Measurements from ENCODE around the gene WASHC1.
"Not testable (repeated sequence)": the region's sequence is repeated elsewhere in the genome, so short reads cannot be mapped to it uniquely, and the experiment has no call there.

WASHC1 gene, protein sequence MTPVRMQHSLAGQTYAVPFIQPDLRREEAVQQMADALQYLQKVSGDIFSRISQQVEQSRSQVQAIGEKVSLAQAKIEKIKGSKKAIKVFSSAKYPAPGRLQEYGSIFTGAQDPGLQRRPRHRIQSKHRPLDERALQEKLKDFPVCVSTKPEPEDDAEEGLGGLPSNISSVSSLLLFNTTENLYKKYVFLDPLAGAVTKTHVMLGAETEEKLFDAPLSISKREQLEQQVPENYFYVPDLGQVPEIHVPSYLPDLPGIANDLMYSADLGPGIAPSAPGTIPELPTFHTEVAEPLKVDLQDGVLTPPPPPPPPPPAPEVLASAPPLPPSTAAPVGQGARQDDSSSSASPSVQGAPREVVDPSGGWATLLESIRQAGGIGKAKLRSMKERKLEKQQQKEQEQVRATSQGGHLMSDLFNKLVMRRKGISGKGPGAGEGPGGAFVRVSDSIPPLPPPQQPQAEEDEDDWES

DNA sequence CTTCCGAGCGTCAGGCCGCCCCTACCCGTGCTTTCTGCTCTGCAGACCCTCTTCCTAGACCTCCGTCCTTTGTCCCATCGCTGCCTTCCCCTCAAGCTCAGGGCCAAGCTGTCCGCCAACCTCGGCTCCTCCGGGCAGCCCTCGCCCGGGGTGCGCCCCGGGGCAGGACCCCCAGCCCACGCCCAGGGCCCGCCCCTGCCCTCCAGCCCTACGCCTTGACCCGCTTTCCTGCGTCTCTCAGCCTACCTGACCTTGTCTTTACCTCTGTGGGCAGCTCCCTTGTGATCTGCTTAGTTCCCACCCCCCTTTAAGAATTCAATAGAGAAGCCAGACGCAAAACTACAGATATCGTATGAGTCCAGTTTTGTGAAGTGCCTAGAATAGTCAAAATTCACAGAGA lies at the start of gene WASHC1:
TSS of gene WASHC1 (minus strand) at position 101 of the 400 bp plus-strand sequence. CDS start 4,457 bp downstream, outside the sequence.
- DNase-seq (ENCODE audit: low read depth in 3 of 3) = not testable (repeated sequence)

DNA sequence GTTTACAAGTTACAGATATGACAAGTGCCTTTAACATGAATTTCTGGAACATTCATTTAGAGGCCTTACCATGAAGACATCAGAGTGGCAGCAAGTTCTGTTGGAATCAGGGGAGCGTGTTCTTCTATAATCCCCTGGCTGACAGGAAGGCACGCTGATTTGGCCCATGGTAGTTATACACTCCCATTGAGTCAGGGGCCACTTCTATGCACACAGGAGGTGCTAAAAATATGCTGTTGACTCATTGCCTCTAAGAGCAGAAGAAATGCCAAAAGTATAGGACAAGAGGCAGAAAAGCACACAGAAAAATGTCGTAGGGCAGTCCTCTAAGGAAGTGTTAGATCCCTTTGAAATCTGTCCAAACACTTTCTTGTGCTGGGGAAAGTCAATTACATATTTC lies 49.1 kb upstream of the WASHC1 start:
- not testable (repeated sequence) for DNase-seq (ENCODE audit: low read depth in 3 of 3)

DNA sequence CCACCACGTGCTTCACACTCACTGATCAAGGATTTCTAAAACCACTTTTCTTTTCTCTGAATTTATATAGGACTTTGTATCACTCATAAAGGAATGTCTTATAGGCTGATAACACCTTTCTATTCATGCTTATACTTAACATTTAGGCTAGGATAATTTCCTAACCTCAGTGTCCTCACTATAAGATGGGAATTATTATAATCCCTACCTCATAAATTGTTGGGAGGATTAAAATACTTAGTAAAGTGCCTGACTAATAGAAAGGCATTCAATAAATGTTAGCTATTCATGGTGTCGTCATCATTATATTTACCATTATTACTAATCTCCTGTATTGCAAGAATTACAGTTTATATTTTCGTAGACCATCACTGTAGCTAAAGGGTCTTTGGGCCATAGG lies 47.1 kb upstream of the WASHC1 start:
- DNase-seq (ENCODE audit: low read depth in 3 of 3) = not testable (repeated sequence)

DNA sequence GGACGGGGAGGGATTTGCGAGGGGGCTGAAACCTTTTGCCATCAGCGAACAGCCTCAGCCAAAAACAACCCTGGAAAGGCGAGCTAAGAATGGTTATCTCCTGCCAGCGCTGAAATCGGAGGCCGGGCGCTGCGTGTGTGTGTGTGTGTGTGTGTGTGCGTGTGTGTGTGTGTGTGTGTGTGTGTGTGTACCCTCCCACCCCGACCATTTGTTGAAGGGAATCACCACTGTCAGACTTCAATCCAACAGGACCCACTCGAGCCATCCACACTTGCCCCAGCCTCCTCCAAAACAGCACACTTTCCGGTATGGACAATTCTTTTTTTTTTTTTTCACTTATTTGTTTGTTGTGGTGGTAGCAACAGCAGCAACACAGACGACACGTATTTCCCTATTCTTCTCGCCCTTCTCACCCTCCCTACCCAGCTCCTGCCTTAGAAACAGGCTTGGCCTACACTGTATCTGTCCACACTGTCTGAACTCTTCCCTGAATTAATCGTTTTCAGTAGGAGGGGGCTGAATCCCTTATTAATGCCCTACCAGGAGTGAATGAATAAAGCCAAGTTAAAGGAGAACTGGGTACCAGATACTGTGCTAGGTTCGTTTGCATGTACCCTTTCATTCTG lies 44.8 kb upstream of the WASHC1 start:
- not testable (repeated sequence) for DNase-seq (ENCODE audit: low read depth in 3 of 3)

DNA sequence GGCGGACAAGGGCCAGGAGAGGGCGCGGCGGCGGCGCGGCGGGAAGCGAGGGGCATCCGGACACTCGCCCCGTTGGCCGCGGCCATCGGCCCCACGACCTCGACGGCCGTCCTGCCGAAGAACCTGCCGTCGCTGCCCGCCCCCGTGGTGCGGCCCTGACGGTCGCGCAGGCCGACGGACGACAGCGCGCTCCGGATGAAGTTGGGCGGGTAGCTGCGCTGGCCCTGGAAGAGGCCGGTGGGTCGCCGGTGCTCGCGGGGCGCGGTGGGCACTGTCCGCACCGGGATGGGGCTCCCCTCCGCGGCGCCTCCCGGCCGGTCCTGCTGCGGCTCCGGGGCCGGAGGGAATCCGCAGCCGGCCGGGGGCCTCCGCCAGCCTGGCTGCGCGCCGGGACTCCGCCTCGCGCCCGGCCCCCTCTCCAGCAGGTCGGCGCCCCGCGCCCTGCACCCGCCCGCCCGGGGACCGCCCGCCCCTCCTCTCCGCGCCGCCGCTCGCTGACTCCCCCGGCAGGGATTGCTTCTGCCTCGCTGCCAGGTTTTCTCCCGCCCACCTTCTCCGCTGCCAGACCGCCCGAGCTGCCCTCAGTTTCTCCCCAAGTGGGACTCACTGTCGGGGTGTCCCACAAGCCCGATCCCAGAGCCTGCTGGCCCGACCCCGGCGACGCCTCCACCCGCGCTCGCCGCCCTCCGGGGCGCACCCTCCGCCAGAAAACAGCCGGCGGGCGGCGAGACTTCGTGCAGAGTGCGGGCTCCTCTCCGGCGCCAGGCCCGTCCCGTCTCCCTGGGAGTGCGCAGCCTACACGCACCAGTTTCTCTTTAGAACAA lies 44.0 kb upstream of the WASHC1 start:
- not testable (repeated sequence) for DNase-seq (ENCODE audit: low read depth in 3 of 3)

DNA sequence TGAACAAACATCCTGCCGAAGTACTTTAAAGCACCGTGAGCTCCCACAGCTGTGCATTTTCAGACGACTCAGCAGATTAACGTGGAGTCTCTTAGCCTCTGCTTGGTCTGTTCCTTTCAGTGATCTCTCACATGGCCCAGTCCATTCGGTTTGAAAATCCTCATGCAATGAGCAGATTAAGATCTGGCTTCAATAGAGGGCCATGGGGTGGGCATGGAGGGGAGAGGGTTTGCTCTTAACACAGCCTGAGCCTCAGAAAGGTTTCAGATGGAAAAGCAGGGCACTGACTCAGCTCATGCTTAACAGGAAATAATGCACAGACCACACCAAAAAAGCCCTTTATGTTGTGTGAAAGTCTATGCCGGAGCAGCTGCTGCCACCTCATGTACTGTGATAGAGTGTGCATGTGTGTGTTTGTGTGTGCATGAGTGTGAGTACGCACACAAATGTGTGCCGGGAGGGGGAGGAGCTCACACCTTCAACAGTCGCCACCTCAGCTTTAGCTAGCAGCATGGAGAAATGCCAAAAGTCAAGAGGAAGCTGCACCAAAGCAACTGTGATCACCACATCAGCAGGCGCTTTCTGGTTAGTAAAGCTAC lies 33.9 kb upstream of the WASHC1 start:
- peak in 1 of 3 experiments; percentile 9 for DNase-seq (ENCODE audit: low read depth in 3 of 3)

DNA sequence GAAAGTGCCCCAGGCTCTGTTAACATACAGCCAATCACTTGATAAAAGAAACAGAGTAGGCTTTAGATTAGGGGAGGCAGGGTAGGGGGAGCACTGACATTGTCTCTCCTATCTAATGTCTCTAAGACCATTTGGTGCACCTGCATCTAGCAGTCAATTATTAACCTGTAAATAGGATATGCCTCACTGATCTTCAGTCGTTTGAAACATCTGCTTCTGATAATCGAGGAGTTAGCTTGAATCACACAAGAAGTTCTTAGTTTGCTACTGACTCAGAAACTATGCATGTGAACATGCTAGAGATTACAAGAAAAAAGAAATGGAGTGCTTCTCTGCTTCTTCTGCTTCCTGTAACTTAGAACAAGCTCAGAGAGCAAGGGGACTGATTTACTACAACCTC lies 23.4 kb upstream of the WASHC1 start:
- DNase-seq (ENCODE audit: low read depth in 3 of 3) = not testable (repeated sequence)

DNA sequence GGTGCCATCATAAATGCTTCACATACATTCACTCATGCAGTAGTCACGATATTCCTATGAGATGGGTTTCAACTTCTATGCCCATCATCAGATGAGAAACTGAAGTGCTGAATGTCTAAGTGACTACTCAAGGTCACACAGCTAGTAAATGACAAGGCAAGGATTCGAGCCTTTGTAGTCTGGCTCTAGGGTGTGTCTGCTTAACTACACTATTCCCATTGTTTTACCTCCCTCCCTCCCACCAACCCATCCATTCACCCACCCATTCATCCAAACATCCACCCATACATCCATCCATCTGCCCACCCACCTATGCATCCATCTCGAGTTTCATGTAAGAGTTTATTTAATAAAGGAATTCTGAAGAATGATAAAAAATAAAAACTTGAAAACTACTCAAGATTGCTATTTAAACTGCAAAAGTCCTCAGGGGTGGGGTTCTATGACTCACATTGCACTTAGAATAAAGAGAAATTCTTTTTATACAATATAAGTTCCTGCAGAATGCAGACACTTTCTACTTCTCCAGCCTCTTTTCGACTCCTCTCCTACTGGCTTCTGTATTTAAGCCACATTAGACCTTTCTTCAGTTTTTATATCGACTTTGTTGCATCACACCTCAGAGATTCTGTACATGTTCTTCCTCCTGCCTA lies 19.1 kb upstream of the WASHC1 start:
- DNase-seq (ENCODE audit: low read depth in 3 of 3) = not testable (repeated sequence)

DNA sequence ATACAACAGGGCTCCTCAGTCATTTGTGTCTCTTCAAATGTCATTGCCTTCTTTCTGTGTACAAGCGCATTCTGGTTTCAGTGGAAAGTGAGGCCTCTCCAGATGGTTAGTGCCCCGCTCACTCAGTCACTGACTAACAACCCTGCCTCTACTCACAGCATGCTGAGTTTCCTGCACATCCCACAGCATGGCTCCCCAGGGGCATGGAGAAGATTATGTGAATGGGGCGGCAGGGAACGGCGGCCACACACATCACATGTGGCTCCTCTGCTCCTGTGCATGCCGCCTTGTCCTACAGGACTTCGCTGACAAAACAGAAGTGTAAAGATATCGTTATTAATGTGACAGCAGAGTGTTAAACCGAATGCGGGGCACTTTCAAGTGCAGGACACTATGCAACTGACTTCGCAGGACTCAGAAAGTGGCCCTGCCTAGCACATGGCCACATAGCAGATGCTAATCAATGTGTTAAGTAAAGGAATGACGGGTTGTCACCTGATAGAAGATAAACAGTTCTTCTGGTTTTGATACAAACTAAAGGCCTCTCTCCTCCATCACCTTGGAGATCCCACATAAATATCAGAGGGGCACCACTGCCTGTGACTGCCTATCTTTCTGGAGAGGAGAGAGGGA lies 17.5 kb upstream of the WASHC1 start:
- not testable (repeated sequence) for DNase-seq (ENCODE audit: low read depth in 3 of 3)

DNA sequence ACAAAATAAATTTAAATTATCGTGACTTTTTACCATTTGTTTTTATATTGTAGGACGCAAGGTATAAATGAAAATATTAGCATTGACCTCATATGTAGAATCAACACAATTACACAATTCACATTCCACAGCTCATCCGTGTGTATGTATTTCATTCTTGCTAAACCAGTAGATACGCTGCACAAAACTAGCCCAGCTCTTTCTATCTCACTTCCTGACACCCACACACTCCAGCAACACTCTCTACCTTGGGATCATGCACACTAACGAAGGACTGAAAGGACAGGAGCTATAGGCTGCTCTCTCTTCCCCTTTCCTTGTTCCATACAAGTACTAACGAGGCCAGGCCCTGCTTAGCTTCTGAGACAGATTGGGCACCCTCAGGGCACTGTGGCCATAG lies 16.9 kb upstream of the WASHC1 start:
- not testable (repeated sequence) for DNase-seq (ENCODE audit: low read depth in 3 of 3)

DNA sequence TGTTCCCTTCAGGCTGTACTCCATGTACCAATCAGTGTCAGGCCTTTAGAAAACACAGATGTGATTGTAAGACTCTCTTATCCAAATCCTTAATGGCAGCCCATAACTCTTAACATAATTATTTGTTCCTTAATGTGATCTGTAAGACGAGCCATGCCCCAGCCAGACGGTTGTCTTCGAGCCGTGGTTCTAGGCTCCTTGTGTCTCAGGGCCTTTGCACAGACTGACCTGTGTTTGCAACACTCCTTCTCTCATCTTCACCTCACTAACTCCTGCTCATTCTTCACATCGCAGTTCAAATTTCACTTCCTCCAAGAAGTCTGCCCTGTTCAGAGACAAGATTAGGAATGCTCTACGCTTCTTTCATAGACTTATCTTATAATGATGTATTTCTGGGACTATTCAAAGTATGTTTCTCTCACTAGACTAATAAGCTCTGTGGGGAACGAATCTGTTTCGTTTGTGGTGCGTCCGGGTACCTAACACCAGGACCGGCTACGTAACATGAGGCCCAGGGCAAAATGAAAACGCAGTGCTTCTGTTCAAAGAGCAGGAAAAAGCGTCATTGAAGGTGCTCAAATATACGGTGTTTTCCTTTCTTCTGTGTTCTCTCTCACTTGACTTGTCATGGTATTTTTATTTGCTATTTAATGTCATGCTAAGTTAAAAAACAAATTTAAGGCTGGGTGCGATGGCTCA lies 16.1 kb upstream of the WASHC1 start:
- not testable (repeated sequence) for DNase-seq (ENCODE audit: low read depth in 3 of 3)

DNA sequence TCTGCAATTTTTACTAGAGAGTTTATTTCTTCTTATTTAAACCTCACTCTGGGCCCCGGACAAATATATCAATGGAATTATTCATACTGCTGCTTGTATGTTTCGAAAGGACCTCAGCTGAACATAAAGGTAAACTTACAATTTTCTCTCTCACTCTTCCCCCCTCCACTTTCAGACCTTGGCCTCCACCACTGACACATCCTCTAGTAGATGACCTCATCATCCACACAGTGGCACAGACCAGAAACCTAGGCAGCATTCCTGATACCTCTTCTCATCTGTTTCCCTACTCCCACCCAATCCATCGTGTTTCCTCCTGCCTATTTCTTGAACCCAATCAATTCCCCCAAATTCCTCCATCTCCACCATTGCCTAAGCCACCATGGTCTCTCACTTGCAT lies 15.2 kb upstream of the WASHC1 start:
- DNase-seq (ENCODE audit: low read depth in 3 of 3) = not testable (repeated sequence)

DNA sequence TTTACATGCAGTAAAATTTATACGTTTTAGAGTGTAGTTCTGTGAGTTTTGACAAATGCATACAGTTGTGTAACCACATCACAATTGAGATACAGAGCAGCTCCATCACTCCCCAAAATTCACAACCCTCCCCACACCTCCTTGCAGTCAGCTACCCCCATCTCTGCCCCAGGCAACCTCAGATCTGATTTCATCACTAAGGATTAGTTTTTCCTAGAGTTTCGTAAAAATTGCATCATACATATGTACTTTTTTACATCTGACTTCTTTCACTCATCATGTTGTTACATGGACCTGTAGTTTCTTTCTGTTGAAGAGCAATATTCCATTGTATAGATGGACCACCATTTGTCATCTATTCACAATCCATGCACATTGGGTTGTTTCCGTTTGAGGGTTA lies 14.4 kb upstream of the WASHC1 start:
- not testable (repeated sequence) for DNase-seq (ENCODE audit: low read depth in 3 of 3)

DNA sequence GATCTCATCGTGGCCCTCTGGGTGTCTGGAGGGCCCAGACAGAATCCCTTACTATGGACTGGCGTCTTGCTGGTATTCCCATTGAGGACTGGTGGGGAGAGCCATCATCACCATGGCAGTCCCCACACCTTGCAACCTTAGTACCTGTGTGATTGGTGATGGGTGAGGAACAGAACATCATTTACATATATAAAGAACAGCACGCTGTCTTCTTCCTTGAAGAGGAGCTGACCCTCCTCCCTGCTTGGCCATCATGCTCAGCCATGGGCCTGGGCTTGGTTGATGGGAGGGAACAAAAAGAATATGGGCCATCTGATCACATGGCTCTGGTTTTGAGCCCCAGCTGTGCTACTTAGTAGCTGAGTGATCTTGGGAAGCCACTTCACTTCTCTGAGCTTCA lies 13.9 kb upstream of the WASHC1 start:
- not testable (repeated sequence) for DNase-seq (ENCODE audit: low read depth in 3 of 3)

DNA sequence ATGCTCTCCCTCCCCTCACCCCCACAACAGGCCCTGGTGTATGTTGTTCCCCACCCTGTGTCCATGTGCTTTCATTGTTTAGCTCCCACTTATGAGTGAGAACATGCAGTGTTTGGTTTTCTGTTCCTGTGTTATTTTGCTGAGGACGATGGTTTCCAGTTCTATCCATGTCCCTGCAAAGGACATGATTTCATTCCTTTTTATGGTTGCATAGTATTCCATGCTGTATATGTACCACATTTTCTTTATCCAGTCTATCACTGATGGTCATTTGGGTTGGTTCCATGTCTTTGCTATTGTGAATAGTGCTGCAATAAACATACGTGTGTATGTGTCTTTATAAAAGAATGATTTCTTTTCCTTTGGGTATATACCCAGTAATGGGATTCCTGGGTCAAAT lies 12.6 kb upstream of the WASHC1 start:
- DNase-seq (ENCODE audit: low read depth in 3 of 3) = not testable (repeated sequence)

DNA sequence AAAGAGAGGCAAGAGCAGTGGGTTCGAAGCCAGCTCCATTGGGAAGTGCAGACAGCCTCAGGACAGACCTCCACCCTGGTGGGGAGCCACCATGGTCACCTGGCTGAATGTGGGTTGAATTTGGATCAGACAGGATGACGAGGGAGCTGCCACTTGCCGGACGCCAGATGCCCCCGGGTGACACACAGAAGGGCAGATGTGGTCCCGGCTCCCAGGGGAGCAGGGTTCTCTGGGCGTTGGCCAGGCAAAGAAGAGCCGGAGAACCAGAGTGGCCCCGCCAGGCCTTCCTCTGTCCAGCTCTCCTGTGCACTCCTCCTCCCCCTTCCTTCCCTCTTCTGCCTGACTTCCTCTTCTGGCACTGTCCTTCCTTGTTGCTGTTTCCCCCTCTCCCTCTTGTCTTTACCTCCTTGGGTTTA lies 12.0 kb upstream of the WASHC1 start:
- not testable (repeated sequence) for DNase-seq (ENCODE audit: low read depth in 3 of 3)

DNA sequence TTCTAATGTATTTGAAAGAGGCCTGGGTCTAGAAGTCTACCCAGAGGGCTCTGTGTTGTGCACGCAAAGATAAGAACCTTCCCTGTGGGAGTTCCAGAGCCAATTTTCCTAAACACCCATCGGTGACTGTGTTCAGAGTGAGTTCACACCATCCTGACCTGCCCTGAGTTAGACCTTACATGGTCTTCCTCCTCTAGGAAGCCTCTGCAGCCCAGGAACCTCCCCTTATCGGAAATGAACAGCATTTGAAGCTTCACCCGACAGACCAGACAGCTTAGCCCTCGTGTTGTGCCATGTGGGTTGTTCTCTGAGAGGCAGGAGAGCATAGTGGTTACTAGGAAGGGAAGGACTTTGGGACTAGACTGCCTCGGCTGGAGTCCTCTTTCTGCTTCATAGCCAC lies 3.1 kb upstream of the WASHC1 start:
- DNase-seq (ENCODE audit: low read depth in 3 of 3) = not testable (repeated sequence)

DNA sequence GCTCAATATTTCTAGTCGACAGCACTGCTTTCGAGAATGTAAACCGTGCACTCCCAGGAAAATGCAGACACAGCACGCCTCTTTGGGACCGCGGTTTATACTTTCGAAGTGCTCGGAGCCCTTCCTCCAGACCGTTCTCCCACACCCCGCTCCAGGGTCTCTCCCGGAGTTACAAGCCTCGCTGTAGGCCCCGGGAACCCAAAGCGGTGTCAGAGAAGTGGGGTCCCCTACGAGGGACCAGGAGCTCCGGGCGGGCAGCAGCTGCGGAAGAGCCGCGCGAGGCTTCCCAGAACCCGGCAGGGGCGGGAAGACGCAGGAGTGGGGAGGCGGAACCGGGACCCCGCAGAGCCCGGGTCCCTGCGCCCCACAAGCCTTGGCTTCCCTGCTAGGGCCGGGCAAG lies 481 bp downstream of the WASHC1 start:
- DNase-seq (ENCODE audit: low read depth in 3 of 3) = not testable (repeated sequence)

DNA sequence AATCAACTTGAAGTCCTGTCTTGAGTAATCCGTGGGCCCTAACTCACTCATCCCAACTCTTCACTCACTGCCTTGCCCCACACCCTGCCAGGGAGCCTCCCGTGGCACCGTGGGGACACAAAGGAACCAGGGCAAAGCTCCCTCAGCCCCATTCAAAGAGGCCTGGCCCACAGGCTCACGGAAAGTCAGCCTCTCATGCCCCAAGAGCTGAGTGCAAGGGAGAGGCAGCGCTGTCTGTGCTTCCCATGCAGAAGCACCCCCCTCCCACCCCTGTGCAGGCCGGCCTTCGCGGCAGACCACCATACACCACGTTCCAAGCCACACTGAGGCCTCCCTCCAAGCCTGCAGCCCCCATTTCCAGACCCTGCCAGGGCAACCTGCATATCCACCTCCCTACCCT lies 7.6 kb downstream of the WASHC1 start:
- not testable (repeated sequence) for DNase-seq (ENCODE audit: low read depth in 3 of 3)

DNA sequence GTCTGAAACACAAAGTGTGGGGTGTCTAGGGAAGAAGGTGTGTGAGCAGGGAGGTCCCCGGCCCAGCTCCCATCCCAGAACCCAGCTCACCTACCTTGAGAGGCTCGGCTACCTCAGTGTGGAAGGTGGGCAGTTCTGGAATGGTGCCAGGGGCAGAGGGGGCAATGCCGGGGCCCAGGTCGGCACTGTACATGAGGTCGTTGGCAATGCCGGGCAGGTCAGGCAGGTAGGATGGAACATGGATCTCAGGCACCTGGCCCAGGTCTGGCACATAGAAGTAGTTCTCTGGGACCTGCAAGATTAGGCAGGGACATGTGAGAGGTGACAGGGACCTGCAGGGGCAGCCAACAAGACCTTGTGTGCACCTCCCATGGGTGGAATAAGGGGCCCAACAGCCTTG lies 12.4 kb downstream of the WASHC1 start:
- not testable (repeated sequence) for DNase-seq (ENCODE audit: low read depth in 3 of 3)
